ENCODE results near the gene UHRF2. TPM values are rescaled to one million over a fixed set of nuclear protein-coding genes. Genes with fewer than 3 reads are reported as not detected.
A peak's percentile ranks its signal among the peaks of the same experiment; 100 is the strongest.
"Not testable (repeated sequence)": the region's sequence is repeated elsewhere in the genome, so short reads cannot be mapped to it uniquely, and the experiment has no call there.

Gene UHRF2
- total RNA-seq, 1 donor from 2014 or later: 114 TPM

DNA sequence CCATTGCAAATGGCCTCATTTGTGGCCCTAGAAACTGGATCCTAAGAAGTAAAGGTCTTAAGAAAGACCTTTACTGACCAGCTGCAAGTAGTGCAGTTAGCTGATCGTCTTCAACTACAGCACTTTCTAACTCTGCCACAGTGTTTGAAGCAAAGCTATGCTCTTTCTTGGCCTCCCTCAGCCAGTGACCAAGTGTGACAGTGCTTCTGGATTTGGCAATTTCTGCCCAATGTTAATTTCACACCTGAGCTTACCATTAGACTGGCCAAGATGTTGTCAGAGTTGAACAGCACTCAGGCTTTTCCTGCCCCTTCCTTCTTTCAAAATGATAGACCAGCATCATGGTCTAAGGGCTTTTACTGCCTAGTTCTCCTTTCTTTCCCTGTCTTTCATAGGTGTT is 36.1 kb downstream of the UHRF2 start:
- H3K27ac Mint-ChIP-seq: peak overlapping the region; percentile 64
- TF ChIP-seq, protein P1, sequence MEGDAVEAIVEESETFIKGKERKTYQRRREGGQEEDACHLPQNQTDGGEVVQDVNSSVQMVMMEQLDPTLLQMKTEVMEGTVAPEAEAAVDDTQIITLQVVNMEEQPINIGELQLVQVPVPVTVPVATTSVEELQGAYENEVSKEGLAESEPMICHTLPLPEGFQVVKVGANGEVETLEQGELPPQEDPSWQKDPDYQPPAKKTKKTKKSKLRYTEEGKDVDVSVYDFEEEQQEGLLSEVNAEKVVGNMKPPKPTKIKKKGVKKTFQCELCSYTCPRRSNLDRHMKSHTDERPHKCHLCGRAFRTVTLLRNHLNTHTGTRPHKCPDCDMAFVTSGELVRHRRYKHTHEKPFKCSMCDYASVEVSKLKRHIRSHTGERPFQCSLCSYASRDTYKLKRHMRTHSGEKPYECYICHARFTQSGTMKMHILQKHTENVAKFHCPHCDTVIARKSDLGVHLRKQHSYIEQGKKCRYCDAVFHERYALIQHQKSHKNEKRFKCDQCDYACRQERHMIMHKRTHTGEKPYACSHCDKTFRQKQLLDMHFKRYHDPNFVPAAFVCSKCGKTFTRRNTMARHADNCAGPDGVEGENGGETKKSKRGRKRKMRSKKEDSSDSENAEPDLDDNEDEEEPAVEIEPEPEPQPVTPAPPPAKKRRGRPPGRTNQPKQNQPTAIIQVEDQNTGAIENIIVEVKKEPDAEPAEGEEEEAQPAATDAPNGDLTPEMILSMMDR (IDR thresholded peaks at IDR 0.05): no peak
- intact Hi-C loops (cut with micrococcal nuclease): loop anchor here (5.0 kb wide), 1 partner anchor 37 kb away; the partner anchor contains the start of gene UHRF2
- POLR2A ChIA-PET: interaction anchor here (0.6 kb wide), 1 partner anchor 234 kb away, joined by 4 read pairs; no protein-coding TSS in a partner anchor
- CTCF ChIA-PET: no interaction called here
- H3K9me3 Mint-ChIP-seq: no peaks in the 10 kb centered on the region
- peaks cover 75% of the 10 kb centered on the region for H3K4me1 Mint-ChIP-seq
- H3K27me3 Mint-ChIP-seq: no peaks in the 10 kb centered on the region
- DNase-seq: no peak
- peaks cover 29% of the 10 kb centered on the region for H3K36me3 Mint-ChIP-seq (ENCODE audit: low read depth)
- no peak overlapping the region for H3K4me3 Mint-ChIP-seq
- ATAC-seq (ENCODE audit: low read depth): no peak

DNA sequence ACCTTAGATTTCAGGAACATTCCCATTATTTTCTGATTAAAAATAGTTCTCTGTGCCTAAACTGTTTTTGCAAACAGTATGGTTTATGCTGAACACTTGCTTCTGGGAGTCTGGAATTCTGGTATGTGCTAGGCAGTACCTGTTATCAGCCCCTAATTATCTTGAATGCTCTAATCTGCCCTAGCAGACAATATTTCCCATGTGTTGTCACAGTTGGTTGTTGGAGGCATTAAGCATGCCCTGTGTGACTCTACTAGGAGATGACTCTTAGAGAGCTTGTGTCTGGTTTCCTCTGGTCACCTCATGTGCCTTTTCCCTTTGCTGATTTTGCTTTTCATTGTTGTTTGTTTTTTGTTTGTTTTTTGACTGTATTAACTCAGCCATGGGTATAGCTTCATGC is 36.6 kb downstream of the UHRF2 start:
- ChIA-PET CTCF (no interaction called here), POLR2A (interaction anchor here (0.6 kb wide), 1 partner anchor 233 kb away, joined by 4 read pairs; no protein-coding TSS in a partner anchor)
- Mint-ChIP-seq H3K27ac (peak overlapping the region; percentile 28), H3K27me3 (no peaks in the 10 kb centered on the region), H3K36me3 (ENCODE audit: low read depth) (peaks cover 29% of the 10 kb centered on the region), H3K9me3 (no peaks in the 10 kb centered on the region), H3K4me1 (peaks cover 74% of the 10 kb centered on the region), H3K4me3 (no peak overlapping the region)
- TF ChIP-seq, protein P1 (IDR thresholded peaks at IDR 0.05): no peak
- intact Hi-C loops (cut with micrococcal nuclease): loop anchor here (5.0 kb wide), 1 partner anchor 37 kb away; the partner anchor contains the start of gene UHRF2
- ATAC-seq (ENCODE audit: low read depth) (no peak), DNase-seq (no peak)

- no peak for ATAC-seq (ENCODE audit: low read depth)
- no peak for DNase-seq
- ChIA-PET POLR2A (no interaction called here), CTCF (no interaction called here)
- peaks cover 34% of the 10 kb centered on the region for H3K36me3 Mint-ChIP-seq (ENCODE audit: low read depth)
- H3K27ac Mint-ChIP-seq: no peak overlapping the region
- H3K27me3 Mint-ChIP-seq: no peaks in the 10 kb centered on the region
- H3K4me1 Mint-ChIP-seq: peaks cover 72% of the 10 kb centered on the region
- TF ChIP-seq, protein P1 (IDR thresholded peaks at IDR 0.05): no peak
- H3K9me3 Mint-ChIP-seq: no peaks in the 10 kb centered on the region
- intact Hi-C loops (cut with micrococcal nuclease): no loop called here
- H3K4me3 Mint-ChIP-seq: no peak overlapping the region
These were observed 37.8 kb downstream of the UHRF2 start for GRCh38 chr9:6450641-6451375.

- not testable (repeated sequence) for H3K27ac Mint-ChIP-seq
These were observed 42.3 kb downstream of the UHRF2 start for GRCh38 chr9:6455292-6455691.

GRCh38 chr9:6458704-6459103 is 45.7 kb downstream of the UHRF2 start:
- peaks cover 35% of the 10 kb centered on the region for H3K4me1 Mint-ChIP-seq
- H3K9me3 Mint-ChIP-seq; CTCF ChIA-PET; intact Hi-C loops (cut with micrococcal nuclease); H3K27ac Mint-ChIP-seq; H3K27me3 Mint-ChIP-seq; POLR2A ChIA-PET; DNase-seq; H3K4me3 Mint-ChIP-seq; ATAC-seq (ENCODE audit: low read depth): not testable (repeated sequence)
- peaks cover 61% of the 10 kb centered on the region for H3K36me3 Mint-ChIP-seq (ENCODE audit: low read depth)

More at GRCh38 chr9:6455292-6455691, 42.3 kb downstream of the UHRF2 start:
- intact Hi-C loops (cut with micrococcal nuclease); H3K9me3 Mint-ChIP-seq; POLR2A ChIA-PET; DNase-seq; H3K27me3 Mint-ChIP-seq; H3K4me3 Mint-ChIP-seq; ATAC-seq (ENCODE audit: low read depth); CTCF ChIA-PET: not testable (repeated sequence)
- Mint-ChIP-seq H3K4me1 (peaks cover 61% of the 10 kb centered on the region), H3K36me3 (ENCODE audit: low read depth) (peaks cover 44% of the 10 kb centered on the region)

DNA sequence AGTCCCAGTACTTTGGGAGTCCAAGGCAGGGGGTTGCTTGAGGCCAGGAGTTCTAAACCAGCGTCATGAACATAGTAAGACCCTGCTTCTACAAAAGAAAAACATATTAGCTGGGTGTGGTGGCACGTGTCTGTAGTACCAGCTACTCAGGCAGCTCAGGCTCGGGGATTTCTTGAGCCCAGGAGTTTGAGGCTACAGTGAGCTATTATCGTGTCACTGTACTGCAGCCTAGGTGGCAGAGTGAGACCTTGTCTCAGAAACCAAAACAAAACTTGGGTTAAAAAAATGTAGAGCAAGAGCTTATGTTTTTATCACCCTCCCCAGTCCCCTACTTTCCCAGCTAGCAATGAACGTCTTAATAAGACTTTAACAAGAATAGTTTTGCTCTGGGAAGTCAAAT is 46.7 kb downstream of the UHRF2 start:
- intact Hi-C loops (cut with micrococcal nuclease): no loop called here
- Mint-ChIP-seq H3K9me3 (peaks cover 8% of the 10 kb centered on the region), H3K36me3 (ENCODE audit: low read depth) (peaks cover 65% of the 10 kb centered on the region), H3K4me1 (peaks cover 29% of the 10 kb centered on the region), H3K27ac (no peak overlapping the region), H3K27me3 (no peaks in the 10 kb centered on the region), H3K4me3 (no peak overlapping the region)
- TF ChIP-seq, protein P1 (IDR thresholded peaks at IDR 0.05): no peak
- POLR2A ChIA-PET: no interaction called here
- CTCF ChIA-PET: interaction anchor here (0.7 kb wide), 1 partner anchor 9 kb away, joined by 3 read pairs; no protein-coding TSS in a partner anchor
- DNase-seq (no peak), ATAC-seq (ENCODE audit: low read depth) (no peak)
